Thyroid gland (tissue), 4 donors: Measurements from ENCODE around the gene PRRG3. TPM values are rescaled to one million over a fixed set of nuclear protein-coding genes. Genes with fewer than 3 reads are reported as not detected.

Source experiments
- DNase-seq, 2 donors: peaks; one replicate each; pipeline ENCODE4 v3.0.0-alpha.2; 2019
- H3K27ac ChIP-seq, 3 donors: fragments of 200-600 bp; sonication (generic); 1 replicate in 2 of 3; 2 replicates in 1 of 3; pipeline ENCODE4 v1.5.1; 2016 to 2019; ENCODE audit warnings: mild to moderate bottlenecking in 1 of 3, moderate library complexity in 1 of 3
- H3K27me3 ChIP-seq: fragments of 200-600 bp; sonication (generic); one replicate; pipeline ENCODE4 v1.5.1; 2019
- H3K36me3 ChIP-seq, 2 donors: fragments of 200-600 bp; sonication (generic); one replicate each; pipeline ENCODE4 v1.5.1; 2016 to 2019
- H3K4me1 ChIP-seq, 2 donors: fragments of 200-600 bp; sonication (generic); one replicate each; pipeline ENCODE4 v1.5.1; 2017 to 2019
- H3K4me3 ChIP-seq, 3 donors: fragments of 200-600 bp; sonication (generic); replicated peaks in 1 of 3; 1 replicate in 2 of 3; 2 replicates in 1 of 3; pipeline ENCODE4 v1.5.1; 2016; ENCODE audit warnings: mild to moderate bottlenecking in 1 of 3
- H3K9me3 ChIP-seq: fragments of 200-600 bp; sonication (generic); one replicate; pipeline ENCODE4 v1.5.1; 2017
- CTCF ChIP-seq, 6 experiments: fragments of 200-600 bp in 3 of 6; fragments of 450-650 bp in 3 of 6; sonication (generic) in 3 of 6; IDR thresholded peaks; one replicate each; pipeline ENCODE4 v1.5.1; 2016 to 2019; ENCODE audit warnings: antibody characterized with exemption in 6 of 6, mild to moderate bottlenecking in 2 of 6, inconsistent platforms in 1 of 6, moderate library complexity in 1 of 6
- POLR2A ChIP-seq, 2 donors: fragments of 450-650 bp; IDR thresholded peaks; one replicate each; pipeline ENCODE4 v1.6.1; 2017; ENCODE audit warnings: antibody characterized with exemption in 2 of 2, mild to moderate bottlenecking in 2 of 2, moderate library complexity in 1 of 2
- WGBS, 2 donors: methylation state at CpG; one replicate each; pipeline ENCODE4 v1.1.5; 2017; 5-methylcytosine and 5-hydroxymethylcytosine counted together
- intact Hi-C: fragments of 100-400 bp; cut with DNase I; formaldehyde crosslinking; loops from one replicate; pipeline ENCODE4 v1.15.1; 2023
- total RNA-seq, 4 donors: library from RNA; depleted of rRNA; stranded (reverse); fragments of >200 nt; gene quantifications; one replicate each; pipeline ENCODE4 v1.2.3, GENCODE V29; 2016

PRRG3 gene
- total RNA-seq, 4 donors from 2014 or later = under 0.01 to 3.9 (median 2.1) TPM; not detected in 1

- no peaks in the 10 kb centered on the region for H3K27me3 ChIP-seq
- no peak overlapping the region for H3K27ac ChIP-seq
- no peaks in the 10 kb centered on the region for H3K4me1 ChIP-seq
- H3K36me3 ChIP-seq = no peaks in the 10 kb centered on the region
- no peaks in the 10 kb centered on the region for H3K9me3 ChIP-seq
- 61% methylated on average over 3 of the region's 6 CpGs; no CpG with 5 or more reads in 1 of the 2 donors for WGBS, 2 donors
- TF ChIP-seq CTCF (IDR thresholded peaks at IDR 0.05) (no peak), POLR2A (IDR thresholded peaks at IDR 0.05) (no peak)
- H3K4me3 ChIP-seq = no peak overlapping the region
- intact Hi-C loops = no loop called here
- DNase-seq = no peak
These were observed 41.4 kb downstream of the PRRG3 start for GRCh38 chrX:151736685-151737084.

GRCh38 chrX:151737494-151737893 is 42.2 kb downstream of the PRRG3 start:
- no peak overlapping the region for H3K4me3 ChIP-seq
- WGBS, 2 donors = 49 to 51% methylated on average over 3 to 5 of the region's 5 CpGs
- no peak for DNase-seq
- intact Hi-C loops = no loop called here
- H3K27me3 ChIP-seq = no peaks in the 10 kb centered on the region
- H3K4me1 ChIP-seq = no peaks in the 10 kb centered on the region
- TF ChIP-seq POLR2A (IDR thresholded peaks at IDR 0.05) = no peak
- TF ChIP-seq CTCF (IDR thresholded peaks at IDR 0.05) = no peak
- H3K36me3 ChIP-seq = no peaks in the 10 kb centered on the region
- no peaks in the 10 kb centered on the region for H3K9me3 ChIP-seq
- no peak overlapping the region for H3K27ac ChIP-seq

GRCh38 chrX:151738751-151739150 is 43.5 kb downstream of the PRRG3 start:
- 92% methylated on average over 6 of the region's 7 CpGs; no CpG with 5 or more reads in 1 of the 2 donors for WGBS, 2 donors

GRCh38 chrX:151741606-151742005 is 46.3 kb downstream of the PRRG3 start:
- H3K4me1 ChIP-seq = no peaks in the 10 kb centered on the region
- no peaks in the 10 kb centered on the region for H3K27me3 ChIP-seq
- H3K9me3 ChIP-seq = no peaks in the 10 kb centered on the region
- H3K4me3 ChIP-seq = no peak overlapping the region
- no peak overlapping the region for H3K27ac ChIP-seq
- WGBS, 2 donors = 83 to 87% methylated on average over 4 of the region's 4 CpGs
- H3K36me3 ChIP-seq = no peaks in the 10 kb centered on the region
- no peak for DNase-seq
- no peak for TF ChIP-seq POLR2A (IDR thresholded peaks at IDR 0.05)
- TF ChIP-seq CTCF (IDR thresholded peaks at IDR 0.05) = no peak
- intact Hi-C loops = no loop called here

More at GRCh38 chrX:151738751-151739150, 43.5 kb downstream of the PRRG3 start:
- no peaks in the 10 kb centered on the region for H3K4me1 ChIP-seq
- H3K27ac ChIP-seq = no peak overlapping the region
- no peaks in the 10 kb centered on the region for H3K27me3 ChIP-seq
- intact Hi-C loops = no loop called here
- H3K9me3 ChIP-seq = no peaks in the 10 kb centered on the region
- no peak overlapping the region for H3K4me3 ChIP-seq
- no peak for DNase-seq
- TF ChIP-seq CTCF (IDR thresholded peaks at IDR 0.05) = no peak
- no peak for TF ChIP-seq POLR2A (IDR thresholded peaks at IDR 0.05)
- H3K36me3 ChIP-seq = no peaks in the 10 kb centered on the region

GRCh38 chrX:151742311-151742710 is 47.1 kb downstream of the PRRG3 start:
- no peaks in the 10 kb centered on the region for H3K4me1 ChIP-seq
- no peaks in the 10 kb centered on the region for H3K27me3 ChIP-seq
- WGBS, 2 donors = 100% methylated on average over 1 of the region's 5 CpGs; no CpG with 5 or more reads in 1 of the 2 donors
- no peak overlapping the region for H3K27ac ChIP-seq
- no peaks in the 10 kb centered on the region for H3K9me3 ChIP-seq
- no peaks in the 10 kb centered on the region for H3K36me3 ChIP-seq
- no peak for TF ChIP-seq CTCF (IDR thresholded peaks at IDR 0.05)
- no peak for TF ChIP-seq POLR2A (IDR thresholded peaks at IDR 0.05)
- H3K4me3 ChIP-seq = no peak overlapping the region
- no peak for DNase-seq
- intact Hi-C loops = no loop called here
